NCI-H460 (cell line): ENCODE results near the gene SPATS2. TPM values are rescaled to one million over a fixed set of nuclear protein-coding genes. Genes with fewer than 3 reads are reported as not detected.
"Not testable (repeated sequence)": the region's sequence is repeated elsewhere in the genome, so short reads cannot be mapped to it uniquely, and the experiment has no call there.

ENCODE experiments used
- DNase-seq: peaks from one replicate; pipeline ENCODE4 v3.0.0-alpha.2; 2016; ENCODE audit warnings: low read depth; ENCODE audit errors: extremely low read depth
- total RNA-seq: library from RNA; depleted of rRNA; stranded (reverse); fragments of >200 nt; shearing (Covaris generic); gene quantifications from 2 replicates; pipeline ENCODE4 v1.2.3, GENCODE V29; 2014

The SPATS2 gene
- total RNA-seq, 1 experiment from 2014 or later: 30.4 TPM

- peak; percentile 73 for DNase-seq
These were observed 19.7 kb upstream of the SPATS2 start for GRCh38 chr12:49347311-49348193.

GRCh38 chr12:49348781-49349180, 18.5 kb upstream of the SPATS2 start:
- DNase-seq: no peak

- no peak for DNase-seq
These were observed 18.0 kb upstream of the SPATS2 start for GRCh38 chr12:49349266-49349665.

- no peak for DNase-seq
These were observed 14.9 kb upstream of the SPATS2 start for GRCh38 chr12:49352351-49352750.

GRCh38 chr12:49355913-49356312, 11.3 kb upstream of the SPATS2 start:
- no peak for DNase-seq

- DNase-seq: no peak
These were observed 10.1 kb upstream of the SPATS2 start for GRCh38 chr12:49357103-49357678.

GRCh38 chr12:49358483-49359141, 8.7 kb upstream of the SPATS2 start:
- peak; percentile 69 for DNase-seq

- DNase-seq: no peak
These were observed 7.6 kb upstream of the SPATS2 start for GRCh38 chr12:49359671-49360070.

GRCh38 chr12:49362077-49362476, 5.2 kb upstream of the SPATS2 start:
- DNase-seq: no peak

GRCh38 chr12:49364989-49365388, 2.3 kb upstream of the SPATS2 start:
- no peak for DNase-seq

GRCh38 chr12:49365542-49365941, 1.7 kb upstream of the SPATS2 start:
- no peak for DNase-seq

- no peak for DNase-seq
These were observed 1.1 kb upstream of the SPATS2 start for GRCh38 chr12:49366096-49366651.

- DNase-seq: peak; percentile 95
These were observed 446 bp upstream of the SPATS2 start for GRCh38 chr12:49366652-49367380.

- DNase-seq: no peak
These were observed 958 bp downstream of the SPATS2 start for GRCh38 chr12:49368240-49368600.

GRCh38 chr12:49369411-49370145, 2.3 kb downstream of the SPATS2 start:
- peak; percentile 41 for DNase-seq

GRCh38 chr12:49370539-49370938, 3.3 kb downstream of the SPATS2 start:
- no peak for DNase-seq

- DNase-seq: no peak
These were observed 8.1 kb downstream of the SPATS2 start for GRCh38 chr12:49375406-49375805.

GRCh38 chr12:49377386-49377785, 10.1 kb downstream of the SPATS2 start:
- DNase-seq: no peak

GRCh38 chr12:49380184-49380583, 12.9 kb downstream of the SPATS2 start:
- not testable (repeated sequence) for DNase-seq
